ENCODE results near the gene CUL2.

- TF ChIP-seq POLR2A (IDR thresholded peaks at IDR 0.05; ENCODE audit: low read length): no peak
- TF ChIP-seq GATA1 (IDR thresholded peaks at IDR 0.05; ENCODE audit: low read depth, low read length): no peak
These were observed 82.3 kb downstream of the CUL2 start for GRCh38 chr10:35007858-35008301.
